K562 (cell line): Measurements from ENCODE around the gene SCYGR3. TPM values are rescaled to one million over a fixed set of nuclear protein-coding genes. Genes with fewer than 3 reads are reported as not detected.

Experiments used
- ATAC-seq: fragments of 200-7000 bp; cut with Tn5 transposase; 3 replicates; pipeline ENCODE4 v1.9.1; 2020; ENCODE audit warnings: moderate library complexity
- BruUV-seq: library from RNA; stranded (reverse); fragments of 400-500 nt; replicated peaks from 2 replicates; lab custom pipeline; 2021; lab: Mats Ljungman, UMichigan
- CTCF ChIA-PET: fragments of 300-600 bp; formaldehyde crosslinking; extraction: SDS; loops from one replicate; lab custom pipeline; 2021; ENCODE audit warnings: low intra/inter-chr PET ratio; lab: Yijun Ruan, JAX
- POLR2A ChIA-PET: fragments of 300-600, 350-650 bp; sonication (Branson Sonifier 250); formaldehyde crosslinking; extraction: SDS; loops from one replicate; lab custom pipeline; 2021; ENCODE audit warnings: antibody characterized with exemption, inconsistent platforms; lab: Yijun Ruan, JAX
- DNase-seq, 4 experiments: peaks; one replicate each; pipeline versions ENCODE4 v3.0.0 to v3.0.0-alpha.2; 2011 to 2018; ENCODE audit warnings: low spot score in 3 of 4, mixed read lengths in 3 of 4; ENCODE audit errors: extremely low read depth in 1 of 4
- FAIRE-seq: peaks from 2 replicates; lab custom pipeline; 2011; peaks lifted over from hg19 to GRCh38; lab: Jason Lieb, UNC
- H2AFZ ChIP-seq: 2 replicates; pipeline ENCODE4 v1.6.0; 2011; ENCODE audit warnings: low read depth, low read length, control low read depth, inconsistent platforms
- H3K27ac ChIP-seq: fragments of 200-600 bp; 3 replicates; pipeline ENCODE4 v1.8.0; 2011; ENCODE audit warnings: low read depth, mild to moderate bottlenecking, control low read depth, inconsistent platforms, low read length, moderate library complexity, mixed read lengths; ENCODE audit errors: extremely low read depth
- H3K27me3 ChIP-seq, 2 experiments: fragments of 300-600 bp in 1 of 2; 2 replicates in 1 of 2; 3 replicates in 1 of 2; pipeline versions ENCODE4 v1.6.0 to v1.8.0; 2011; ENCODE audit warnings: inconsistent platforms in 2 of 2, low read length in 2 of 2, mild to moderate bottlenecking in 1 of 2, mixed read lengths in 1 of 2, moderate library complexity in 1 of 2; ENCODE audit not compliant: control insufficient read depth in 2 of 2, insufficient read depth in 2 of 2
- H3K36me3 ChIP-seq: fragments of 300-600 bp; 3 replicates; pipeline ENCODE4 v1.8.0; 2011; ENCODE audit warnings: mild to moderate bottlenecking, low read length, inconsistent platforms; ENCODE audit not compliant: control insufficient read depth, insufficient read depth
- H3K4me1 ChIP-seq, 2 experiments: fragments of 200-600 bp in 1 of 2; replicated peaks in 1 of 2; 2 replicates in 1 of 2; 3 replicates in 1 of 2; pipeline versions ENCODE4 v1.5.1 to v1.8.0; 2011; ENCODE audit warnings: inconsistent platforms in 2 of 2, low read length in 2 of 2, mild to moderate bottlenecking in 1 of 2, mixed read lengths in 1 of 2, moderate library complexity in 1 of 2; ENCODE audit not compliant: control insufficient read depth in 2 of 2, insufficient read depth in 2 of 2
- H3K4me2 ChIP-seq: 2 replicates; pipeline ENCODE4 v1.6.1; 2011; ENCODE audit warnings: low read length, control low read depth, inconsistent platforms, mixed read lengths; ENCODE audit not compliant: insufficient read depth
- H3K4me3 ChIP-seq: fragments of 200-600 bp; sonication (generic), shearing (Covaris generic); 2 replicates; pipeline ENCODE4 v1.5.1; 2016; ENCODE audit warnings: control low read depth, inconsistent platforms
- H3K79me2 ChIP-seq: fragments of 200-600 bp; 3 replicates; pipeline ENCODE4 v1.8.0; 2011; ENCODE audit warnings: low read length, inconsistent platforms; ENCODE audit not compliant: control insufficient read depth, insufficient read depth
- H3K9ac ChIP-seq, 2 experiments: 2 replicates each; pipeline versions ENCODE4 v1.6.0 to v1.6.1; 2011; ENCODE audit warnings: low read depth in 2 of 2, low read length in 2 of 2, control low read depth in 1 of 2, inconsistent platforms in 1 of 2, mild to moderate bottlenecking in 1 of 2, mixed read lengths in 1 of 2; ENCODE audit not compliant: insufficient read depth in 1 of 2
- H3K9me1 ChIP-seq: one replicate; pipeline ENCODE4 v1.6.0; 2011; ENCODE audit warnings: inconsistent platforms, mild to moderate bottlenecking, low read length, moderate library complexity; ENCODE audit not compliant: control insufficient read depth, insufficient read depth
- H3K9me3 ChIP-seq: replicated peaks from 2 replicates; pipeline ENCODE4 v1.5.1; 2011; ENCODE audit warnings: low read depth, low read length, inconsistent platforms; ENCODE audit not compliant: control insufficient read depth, insufficient read depth
- H4K20me1 ChIP-seq: replicated peaks from 2 replicates; pipeline ENCODE4 v1.6.1; 2011; ENCODE audit warnings: low read length, inconsistent platforms, mixed read lengths; ENCODE audit not compliant: control insufficient read depth, insufficient read depth
- CHD1 ChIP-seq: fragments of 200-600 bp; sonication (generic); IDR thresholded peaks from one replicate; pipeline ENCODE4 v1.6.1; 2012; ENCODE audit warnings: mild to moderate bottlenecking, moderate library complexity, low read length, inconsistent platforms
- DDX20 ChIP-seq: fragments of 450-650 bp; IDR thresholded peaks from 2 replicates; pipeline ENCODE4 v1.6.1; 2016; ENCODE audit warnings: missing genetic modification characterization, low read depth, mild to moderate bottlenecking, missing compliant biosample characterization, moderate library complexity
- HINFP ChIP-seq: fragments of 450-650 bp; conservative IDR thresholded peaks from 2 replicates; pipeline ENCODE4 v1.6.1; 2016; ENCODE audit warnings: missing genetic modification characterization, low read depth, mild to moderate bottlenecking, control low read depth, missing compliant biosample characterization
- MEIS2 ChIP-seq: fragments of 450-650 bp; IDR thresholded peaks from 2 replicates; pipeline ENCODE4 v1.6.1; 2014; ENCODE audit warnings: mild to moderate bottlenecking; ENCODE audit not compliant: partially characterized antibody
- MTA1 ChIP-seq: fragments of 450-650 bp; IDR thresholded peaks from 2 replicates; pipeline ENCODE4 v1.6.1; 2017; ENCODE audit warnings: borderline replicate concordance
- SMARCE1 ChIP-seq: fragments of 450-650 bp; IDR thresholded peaks from 2 replicates; pipeline ENCODE4 v1.7.1; 2016; ENCODE audit warnings: mild to moderate bottlenecking
- TFAM ChIP-seq: fragments of 250-450 bp; sonication (Bioruptor Pico); conservative IDR thresholded peaks from 2 replicates; pipeline ENCODE4 v1.5.0; 2021; ENCODE audit warnings: mild to moderate bottlenecking, moderate library complexity
- ZBTB49 ChIP-seq: sonication (generic); formaldehyde crosslinking; IDR thresholded peaks from 2 replicates; pipeline ENCODE4 v1.8.0; 2022; ENCODE audit warnings: missing genetic modification reagents, mild to moderate bottlenecking, borderline replicate concordance
- ZNF318 ChIP-seq, 2 experiments: fragments of 450-650 bp; IDR thresholded peaks; 2 replicates each; pipeline ENCODE4 v1.6.1; 2016; ENCODE audit warnings: mild to moderate bottlenecking in 2 of 2, borderline replicate concordance in 1 of 2, low read depth in 1 of 2, moderate library complexity in 1 of 2
- ZNF511 ChIP-seq: sonication (generic); formaldehyde crosslinking; IDR thresholded peaks from 2 replicates; pipeline ENCODE4 v1.8.0; 2022; ENCODE audit warnings: mild to moderate bottlenecking, missing genetic modification reagents
- WGBS: fragments of 100-300 bp; shearing (Covaris generic); methylation state at CpG from one replicate; pipeline ENCODE4 v1.1.6; 2016; ENCODE audit warnings: low coverage, mixed read lengths; ENCODE audit not compliant: insufficient coverage; ENCODE audit errors: missing lambda C conversion rate; 5-methylcytosine and 5-hydroxymethylcytosine counted together
- in situ Hi-C: fragments of 300-500 bp; cut with MboI; formaldehyde crosslinking; loops from 4 replicates; pipeline ENCODE4 v1.15.0; 2018; ENCODE audit warnings: inconsistent platforms, mixed read lengths
- intact Hi-C: fragments of 100-400 bp; cut with micrococcal nuclease; formaldehyde crosslinking; loops from 2 replicates; pipeline ENCODE4 v1.14.2; 2022
- polyA plus RNA-seq, 8 experiments: library from polyadenylated mRNA; depleted of rRNA in 4 of 8; stranded (reverse) in 5 of 8; unstranded in 3 of 8; fragments of >200 nt; fragmentation: Nextera tagmentation in 2 of 8; fragmentation: Illumina TruSeq in 1 of 8; extraction: Ambion mirVana in 2 of 8; extraction: Trizol in 1 of 8; gene quantifications; 2 replicates each; pipeline versions ENCODE4 v1.2.1 to v1.2.3, GENCODE V29; 2011 to 2014; ENCODE audit warnings: inconsistent platforms in 1 of 8, missing spikeins in 1 of 8
- total RNA-seq, 7 experiments: library from RNA; depleted of rRNA in 6 of 7; stranded (reverse); fragments of >200 nt in 6 of 7; fragmentation: Illumina TruSeq in 2 of 7; extraction: Trizol in 2 of 7; gene quantifications; 2 replicates each; pipeline versions ENCODE4 v1.2.1 to v1.2.3, GENCODE V29; 2011 to 2021; ENCODE audit warnings: low replicate concordance in 1 of 7

SCYGR3 gene
- total and polyA plus RNA-seq, 9 of the 15 experiments (the other 6 are each of a cell fraction or from before 2014, with no cell fraction given) = not detected

- no peaks in the 10 kb centered on the region for H3K9me1 ChIP-seq
- H4K20me1 ChIP-seq = no peaks in the 10 kb centered on the region
- no TSS peak for BruUV-seq
- POLR2A ChIA-PET = no interaction called here
- H3K27ac ChIP-seq = no peak overlapping the region
- no peaks in the 10 kb centered on the region for H3K79me2 ChIP-seq
- H3K4me1 ChIP-seq = no peaks in the 10 kb centered on the region
- H3K27me3 ChIP-seq = no peaks in the 10 kb centered on the region; a peak in 1 of 5 replicates
- in situ Hi-C loops = no loop called here
- 0% methylated on average over 2 of the region's 2 CpGs for WGBS
- intact Hi-C loops = no loop called here
- no peak overlapping the region for H3K9ac ChIP-seq
- no peak overlapping the region for H3K4me2 ChIP-seq
- FAIRE-seq = no peak
- no peaks in the 10 kb centered on the region for H3K36me3 ChIP-seq
- H3K4me3 ChIP-seq = no peak overlapping the region
- no peak for DNase-seq
- no peak overlapping the region for H2AFZ ChIP-seq
- CTCF ChIA-PET = no interaction called here
- no peak for ATAC-seq
- no peaks in the 10 kb centered on the region for H3K9me3 ChIP-seq
- TF ChIP-seq CHD1 = no peak
- TF ChIP-seq DDX20 (tag) = no peak
- TF ChIP-seq TFAM (CRISPR knock-in tag) = no peak
- TF ChIP-seq ZNF318 (IDR thresholded peaks at IDR 0.05; ENCODE audit: borderline replicate concordance in 1 of 2, low read depth in 1 of 2) = no peak
- TF ChIP-seq MTA1 = no peak
- TF ChIP-seq SMARCE1 = no peak
- no peak for TF ChIP-seq ZBTB49
- no peak for TF ChIP-seq MEIS2
- no peak for TF ChIP-seq HINFP (tag)
- no peak for TF ChIP-seq ZNF511 (CRISPR knock-in tag)
Measured at GRCh38 chr2:227642656-227643055, 28.0 kb upstream of the SCYGR3 start.
